GM21423 (cell line): ENCODE measurements around the gene C1orf122.
"Not testable (repeated sequence)": the region's sequence is repeated elsewhere in the genome, so short reads cannot be mapped to it uniquely, and the experiment has no call there.

Source experiments
- ATAC-seq: cut with Tn5 transposase; IDR thresholded peaks from one replicate; pipeline ENCODE4 v1.9.1; 2021; ENCODE audit warnings: mild to moderate bottlenecking, moderate library complexity; ENCODE audit not compliant: unreplicated experiment

C1orf122 gene

DNA sequence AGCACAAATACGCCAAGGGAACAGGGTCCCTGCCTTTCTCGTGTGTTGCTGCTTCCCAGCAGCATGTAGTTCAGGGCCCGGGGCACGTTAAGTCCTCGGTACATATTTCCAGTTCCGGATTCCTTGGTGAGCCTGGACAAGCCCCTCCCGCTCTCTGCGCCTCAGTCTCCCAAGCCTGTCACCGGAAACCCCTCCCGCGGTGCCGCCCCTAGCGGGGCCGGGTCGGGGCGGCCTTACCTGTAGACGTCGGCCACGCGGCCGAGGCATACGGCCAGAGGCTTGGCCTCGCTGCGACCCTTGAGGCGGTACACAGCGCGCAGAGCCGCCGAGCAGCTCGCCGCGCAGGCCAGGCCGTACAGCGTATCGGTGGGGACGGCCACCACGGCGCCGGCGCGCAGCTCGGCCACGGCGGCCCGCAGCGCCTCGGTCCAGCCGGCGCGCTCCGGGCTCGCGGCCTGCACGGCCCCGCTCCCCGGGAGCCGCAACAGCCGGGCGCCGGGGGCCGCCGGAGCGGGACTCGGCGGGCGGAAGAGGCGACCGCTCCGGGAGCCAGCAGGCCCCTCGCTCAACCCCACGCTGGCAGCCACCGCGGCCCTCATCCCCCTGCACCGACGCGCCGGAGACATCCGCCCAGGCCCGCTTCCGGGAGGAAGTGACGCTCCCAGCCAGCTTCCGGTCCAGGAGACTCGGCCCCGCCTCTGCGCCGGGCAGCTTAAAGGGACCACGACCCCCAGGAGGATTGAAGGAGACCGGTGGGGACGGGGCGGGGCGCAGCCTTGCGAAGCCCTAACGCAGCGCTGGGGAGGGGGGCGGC lies at the start of gene C1orf122, which contains the start of gene YRDC:
TSS of gene C1orf122 (plus strand) at position 236 of the 814 bp plus-strand sequence. CDS start 615 bp downstream, outside the sequence.
TSS of gene YRDC (minus strand) at position 654 of the 814 bp plus-strand sequence. CDS start at position 626, 28 bp downstream.
- ATAC-seq = peak; percentile 89

DNA sequence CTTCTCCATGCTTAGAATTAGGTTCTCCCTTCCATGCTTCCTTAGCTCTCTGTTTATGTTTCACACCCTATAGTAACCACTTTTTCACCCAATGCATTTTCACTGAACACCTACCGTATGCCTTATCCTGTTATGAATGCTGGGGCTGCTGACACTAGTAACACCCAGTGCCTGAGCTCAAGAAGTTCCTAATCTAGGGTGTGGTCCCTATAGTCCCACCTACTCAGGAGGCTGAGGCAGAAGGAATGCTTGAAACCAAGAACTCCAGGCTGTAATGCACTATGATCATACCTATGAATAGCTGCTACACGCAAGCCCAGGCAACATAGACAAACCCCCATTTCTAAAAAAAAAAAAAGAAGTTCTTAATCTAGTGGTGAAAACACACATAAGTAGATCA lies 48.1 kb upstream of the C1orf122 start:
- no peak for ATAC-seq

DNA sequence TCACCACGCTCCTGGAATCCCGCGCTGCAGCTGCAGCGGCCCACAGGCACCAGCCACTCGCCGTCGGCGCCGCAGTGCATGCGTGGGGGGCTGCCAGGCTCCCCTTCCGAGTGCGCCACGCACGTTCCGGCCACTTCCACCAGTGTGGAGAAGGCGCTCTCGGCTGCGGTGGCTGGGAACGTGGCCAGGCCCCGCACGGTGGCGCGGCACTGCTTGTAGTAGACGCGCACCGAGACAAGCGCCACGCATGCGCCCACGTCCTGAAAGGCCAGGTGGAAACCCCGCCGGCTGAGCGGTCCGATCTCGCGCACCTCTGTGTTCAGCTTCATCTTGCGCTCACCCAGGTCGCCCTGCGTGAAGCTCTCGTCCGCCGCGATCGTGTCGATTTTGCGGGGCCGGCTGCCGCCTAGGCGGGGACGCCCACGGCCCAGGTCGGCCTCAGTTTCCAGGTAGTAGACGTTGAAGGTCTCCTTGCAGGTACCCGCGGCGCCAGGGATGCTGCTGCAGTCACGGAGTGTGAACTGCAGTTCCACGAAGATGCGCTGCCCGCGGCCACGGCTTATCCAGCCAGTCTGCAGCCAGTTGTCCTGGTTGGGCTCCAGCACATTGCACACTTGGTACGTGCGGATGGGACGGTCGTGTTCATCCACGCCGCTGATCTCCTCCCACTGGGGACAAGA lies 46.0 kb upstream of the C1orf122 start:
- no peak for ATAC-seq

DNA sequence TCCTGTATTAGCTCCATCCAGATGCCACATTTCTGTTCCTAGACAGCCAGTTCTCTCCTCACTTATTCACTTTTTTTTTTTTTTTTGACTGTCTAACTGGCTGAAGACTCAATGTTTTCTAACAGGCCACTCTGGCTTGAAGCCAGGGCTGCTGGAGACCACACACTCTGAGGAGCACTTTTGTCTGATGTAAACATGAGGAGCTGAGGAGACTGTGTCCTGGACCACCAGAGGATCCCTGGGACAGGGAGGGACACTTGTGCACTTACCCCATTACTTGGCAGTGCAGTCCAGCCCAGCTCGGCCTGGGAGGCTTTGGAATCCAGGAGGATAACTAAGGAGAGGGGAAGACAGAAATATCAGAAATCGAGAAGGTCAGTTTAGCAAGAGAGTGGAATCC lies 45.1 kb upstream of the C1orf122 start:
- no peak for ATAC-seq

DNA sequence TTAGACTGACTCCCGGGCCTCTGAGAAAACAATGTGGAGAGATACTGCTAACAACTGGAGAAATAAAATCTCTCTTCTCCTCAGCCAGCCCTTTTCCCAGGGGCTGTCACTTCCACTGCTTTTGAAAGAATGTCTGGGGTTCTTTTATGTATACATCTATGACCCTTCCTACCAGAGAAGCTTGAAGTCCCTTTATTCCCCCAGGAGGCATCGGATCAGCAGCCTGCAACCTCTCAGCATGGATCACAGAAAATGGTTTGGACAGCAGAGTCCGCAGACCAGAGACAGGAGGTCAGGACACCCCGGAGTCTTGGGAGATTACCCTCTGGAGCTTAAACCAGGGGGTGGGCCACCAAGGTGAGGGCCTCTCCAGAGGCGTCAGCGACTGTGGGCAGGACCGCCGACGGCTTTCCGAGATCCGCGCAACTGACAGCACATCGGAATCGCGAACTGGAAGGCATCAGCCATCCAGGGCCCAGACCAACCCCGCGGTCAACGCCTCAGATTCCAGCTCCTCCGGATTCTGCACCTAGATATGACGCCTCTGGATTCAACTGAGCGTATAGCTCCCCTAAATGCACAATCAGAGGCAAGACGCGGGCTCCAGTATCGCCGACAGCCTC lies 43.7 kb upstream of the C1orf122 start:
- no peak for ATAC-seq

DNA sequence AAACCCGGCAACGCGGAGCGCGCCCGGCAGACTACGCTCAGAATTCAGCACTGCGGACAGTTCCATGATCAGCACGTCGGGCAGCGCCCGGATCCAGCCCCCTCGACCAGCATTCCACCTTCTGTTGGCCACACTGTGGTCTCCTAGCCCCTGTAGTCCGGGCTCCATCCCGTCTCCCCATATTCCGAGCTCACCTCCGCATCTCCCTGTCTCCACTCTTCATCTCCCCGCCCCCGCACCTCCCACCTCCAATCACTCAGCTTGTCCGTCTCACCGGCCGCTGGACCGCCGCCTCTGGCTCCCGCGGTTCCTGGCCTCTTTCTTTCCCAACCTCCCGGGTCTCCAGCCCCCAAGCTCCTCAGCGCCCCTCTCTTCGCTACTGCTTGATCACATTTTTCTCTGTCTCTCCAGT lies 43.2 kb upstream of the C1orf122 start:
- ATAC-seq = no peak

DNA sequence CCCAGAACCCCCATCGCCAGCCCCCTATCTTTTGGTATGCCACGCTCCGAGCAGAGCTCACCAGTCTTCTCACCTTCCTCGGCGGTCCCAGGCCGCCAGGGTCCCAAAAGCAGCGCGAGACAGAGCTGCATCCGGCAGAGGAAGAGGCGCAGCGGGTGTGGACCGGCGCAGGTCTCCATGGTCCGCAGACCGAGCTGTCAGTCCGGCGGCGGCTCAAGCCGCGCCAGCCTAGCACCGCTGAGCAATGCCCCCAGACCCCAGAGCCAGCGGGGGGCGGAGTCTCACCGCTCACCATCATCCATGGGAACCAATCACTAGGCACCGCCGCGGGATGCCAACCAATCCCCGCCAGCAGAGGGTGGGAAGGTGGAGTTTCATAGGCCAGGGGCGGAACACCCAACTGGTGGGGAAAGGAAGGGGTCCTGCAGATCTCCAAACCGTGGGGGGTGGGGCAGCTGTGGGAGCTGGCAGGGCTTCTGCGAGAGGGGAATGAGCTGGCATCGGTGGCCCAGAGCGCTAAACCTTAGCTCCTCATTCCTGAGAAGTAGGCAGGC lies 42.6 kb upstream of the C1orf122 start, which contains the start of gene EPHA10:
TSS of gene EPHA10 (minus strand) at position 233 of the 554 bp plus-strand sequence. CDS start at position 179, 54 bp downstream.
- no peak for ATAC-seq

DNA sequence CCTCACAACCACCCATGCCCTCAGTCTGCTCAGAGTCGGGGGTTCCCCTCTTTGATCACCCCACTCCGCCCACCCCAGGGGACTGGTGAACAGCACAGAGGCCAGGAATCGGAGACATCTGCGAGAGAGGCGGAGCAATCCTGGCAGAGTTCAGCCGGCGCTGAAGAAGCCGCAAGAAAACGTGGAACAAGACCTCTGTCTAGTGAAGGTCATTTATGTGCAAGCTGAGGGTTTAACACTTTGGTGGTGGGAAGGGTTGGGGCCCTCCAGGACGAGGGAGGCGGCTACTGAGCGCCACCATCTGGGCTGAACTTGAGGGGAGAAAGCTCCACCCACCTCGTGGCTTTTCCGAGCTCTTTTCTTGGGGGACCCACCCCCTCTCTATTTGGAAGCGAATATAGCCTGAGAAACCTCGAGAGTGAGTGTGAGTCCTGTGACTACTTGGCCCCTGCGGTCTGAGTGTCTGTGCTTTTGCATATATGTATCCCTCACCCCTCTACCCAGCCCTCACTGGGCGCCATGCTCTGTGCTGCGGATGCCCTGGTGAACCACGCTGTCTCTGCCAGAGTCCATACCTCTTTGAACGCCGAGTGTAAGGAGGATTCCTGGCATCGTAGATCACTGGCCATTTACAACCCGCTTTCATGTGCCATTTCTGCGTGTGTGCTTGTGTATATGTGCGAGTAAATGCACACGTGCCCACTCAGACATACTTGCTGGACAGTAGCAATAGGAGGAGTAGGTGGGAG lies 41.5 kb upstream of the C1orf122 start:
- no peak for ATAC-seq

DNA sequence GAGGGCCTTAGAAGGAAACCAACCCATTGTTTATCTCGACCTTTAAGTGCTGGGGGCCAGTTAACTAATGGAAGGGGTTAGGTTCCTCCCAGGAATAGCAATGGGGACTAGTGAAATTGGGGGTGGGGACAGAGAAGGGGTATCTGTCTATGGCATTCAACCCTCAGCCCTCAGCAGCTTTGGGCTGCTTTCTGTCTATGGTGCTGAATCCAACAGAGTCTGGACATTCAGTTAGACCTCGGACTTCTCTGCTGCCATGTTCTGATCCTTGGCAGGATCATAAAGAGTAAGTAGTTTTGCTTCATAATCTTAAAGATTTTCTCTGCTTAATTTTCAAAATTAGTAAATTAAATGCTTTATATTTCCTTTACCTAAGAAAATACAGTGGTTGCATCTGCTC lies 40.1 kb upstream of the C1orf122 start:
- ATAC-seq = no peak

DNA sequence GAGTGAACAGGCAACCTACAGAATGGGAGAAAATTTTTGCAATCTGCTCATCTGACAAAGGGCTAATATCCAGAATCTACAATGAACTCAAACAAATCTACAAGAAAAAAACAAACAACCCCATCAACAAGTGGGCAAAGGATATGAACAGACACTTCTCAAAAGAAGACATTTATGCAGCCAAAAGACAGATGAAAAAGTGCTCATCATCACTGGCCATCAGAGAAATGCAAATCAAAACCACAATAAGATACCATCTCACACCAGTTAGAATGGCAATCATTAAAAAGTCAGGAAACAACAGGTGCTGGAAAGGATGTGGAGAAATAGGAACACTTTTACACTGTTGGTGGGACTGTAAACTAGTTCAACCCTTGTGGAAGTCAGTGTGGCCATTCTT lies 36.1 kb upstream of the C1orf122 start:
- ATAC-seq = not testable (repeated sequence)

DNA sequence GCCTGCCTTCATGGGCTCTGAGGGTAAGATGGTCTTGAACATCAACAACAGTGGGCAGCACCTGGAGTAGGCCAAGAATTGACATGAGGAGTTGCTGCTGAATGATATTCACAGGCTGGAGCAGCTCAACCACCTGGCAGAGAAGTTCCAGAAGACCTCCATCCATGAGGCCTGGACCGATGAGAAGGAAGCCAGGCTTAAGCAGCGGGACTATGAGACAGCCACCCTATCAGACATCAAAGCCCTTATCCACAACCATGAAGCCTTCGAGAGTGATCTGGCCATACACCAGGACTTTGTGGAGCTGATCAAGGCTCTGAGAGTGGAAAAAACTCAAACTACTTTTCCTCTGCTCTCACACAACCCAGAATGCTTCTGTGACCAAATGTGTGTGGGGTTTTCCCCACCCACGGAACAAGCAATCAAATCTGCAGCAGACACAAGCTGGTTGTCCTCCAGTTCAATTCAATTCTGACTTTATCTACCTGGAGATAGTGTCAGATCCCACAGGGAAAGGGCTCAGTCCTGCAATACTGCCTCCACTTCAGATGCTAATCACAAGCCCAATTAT lies 30.6 kb upstream of the C1orf122 start:
- ATAC-seq = no peak

DNA sequence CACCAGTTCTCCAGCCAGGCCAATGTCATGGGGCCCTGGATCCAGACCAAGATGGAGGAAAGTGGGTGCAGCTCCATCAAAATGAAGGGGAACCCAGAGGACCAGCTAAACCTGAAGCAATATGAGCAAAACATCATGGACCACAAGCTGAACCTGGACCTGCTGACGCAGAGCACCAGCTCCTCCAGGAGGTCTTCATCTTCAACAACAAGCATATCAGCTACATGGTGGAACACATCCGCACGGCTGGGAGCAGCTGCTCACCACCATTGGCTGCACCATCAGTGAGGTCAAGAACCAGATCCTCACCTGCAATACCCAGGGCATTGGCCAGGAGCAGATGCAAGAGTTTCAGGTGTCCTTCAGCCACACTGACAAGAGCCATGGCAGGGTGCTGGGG lies 28.9 kb upstream of the C1orf122 start:
- ATAC-seq = no peak

DNA sequence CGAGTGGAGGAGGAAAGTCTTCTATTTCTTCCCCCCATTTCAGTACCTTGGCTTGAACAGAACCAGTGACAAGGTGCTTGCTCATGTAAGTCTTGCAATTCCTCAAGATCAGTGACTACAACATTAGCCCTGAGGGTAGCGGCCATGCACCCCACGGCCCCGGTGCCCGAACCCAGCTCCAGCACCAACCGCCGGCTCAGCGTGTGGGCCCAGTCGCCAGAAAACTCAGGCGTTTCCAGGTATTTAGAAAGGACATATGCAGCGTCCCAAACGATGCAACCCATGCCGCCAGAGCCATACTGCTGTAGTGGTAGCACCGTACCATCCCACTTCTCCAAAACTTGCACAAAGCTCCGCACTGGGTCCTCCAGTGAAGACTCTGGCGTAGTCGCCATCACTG lies 25.1 kb upstream of the C1orf122 start:
- no peak for ATAC-seq

DNA sequence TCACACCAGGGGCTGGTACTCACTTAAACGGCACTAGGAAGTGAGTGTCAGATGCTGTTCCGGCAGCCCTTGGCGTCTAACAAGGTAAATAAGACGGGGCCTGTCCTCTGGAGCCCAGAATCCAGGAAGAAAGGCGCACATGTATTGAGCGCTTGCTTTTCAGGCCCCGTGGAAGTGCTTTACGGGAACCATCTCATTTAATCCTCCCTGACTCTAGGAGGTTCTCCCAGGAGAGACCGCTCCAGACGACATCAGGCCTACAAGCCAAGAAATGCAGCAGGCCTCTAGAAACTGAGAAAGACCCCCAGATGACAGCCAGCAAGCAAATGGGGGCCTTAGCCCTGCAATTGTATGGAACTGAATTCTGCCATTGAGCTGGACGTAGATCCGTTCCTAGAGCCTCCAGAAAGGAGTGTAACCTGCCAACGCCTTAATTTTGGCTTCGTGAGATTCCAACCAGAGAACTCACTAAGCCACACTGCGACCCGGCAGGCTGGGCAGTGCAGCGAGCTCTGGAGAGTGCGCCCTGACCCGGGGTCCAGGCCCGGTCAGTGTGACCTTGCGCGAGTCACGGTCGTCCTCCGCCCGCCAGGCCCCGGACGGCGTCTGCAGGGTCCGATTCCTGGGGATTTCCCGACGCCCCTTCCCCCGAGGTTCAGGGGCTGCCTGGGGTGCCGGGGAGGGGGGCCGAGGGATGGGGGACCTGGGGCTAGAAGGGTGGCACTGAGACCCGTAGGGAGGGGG lies 14.5 kb upstream of the C1orf122 start:
- no peak for ATAC-seq

DNA sequence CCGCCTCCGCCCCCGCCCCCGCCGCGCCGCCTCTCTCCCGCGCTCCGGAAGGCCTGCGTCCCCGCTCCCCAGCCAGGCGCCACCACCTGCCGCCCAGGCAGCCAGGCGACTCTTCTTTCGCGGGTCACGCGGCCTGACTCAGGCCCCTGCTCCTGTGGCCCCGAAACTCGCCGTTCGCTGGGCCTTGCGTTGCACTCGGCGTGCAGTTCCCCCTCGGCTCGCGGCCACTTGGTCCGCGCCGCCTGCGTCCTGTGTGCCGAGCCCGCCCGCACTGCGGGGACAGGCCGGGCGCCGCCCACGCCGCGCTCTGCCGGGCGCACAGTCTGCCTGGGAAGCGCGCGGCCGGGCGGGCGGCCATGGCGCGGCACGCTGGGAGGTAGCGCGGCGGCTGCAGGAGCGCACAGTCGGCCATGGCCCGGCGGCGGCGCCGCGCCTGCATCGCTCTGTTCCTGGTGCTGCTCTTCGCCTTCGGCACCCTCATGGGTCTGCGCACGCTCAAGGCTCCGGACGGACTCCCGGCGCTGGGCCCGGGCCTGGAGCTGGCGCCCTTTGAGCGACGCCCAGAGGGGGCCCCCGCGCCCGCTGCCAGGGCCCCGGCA lies 13.7 kb upstream of the C1orf122 start, which contains the start of gene MANEAL:
TSS of gene MANEAL (plus strand) at position 75 of the 599 bp plus-strand sequence. CDS start at position 411, 336 bp downstream.
- ATAC-seq = no peak

DNA sequence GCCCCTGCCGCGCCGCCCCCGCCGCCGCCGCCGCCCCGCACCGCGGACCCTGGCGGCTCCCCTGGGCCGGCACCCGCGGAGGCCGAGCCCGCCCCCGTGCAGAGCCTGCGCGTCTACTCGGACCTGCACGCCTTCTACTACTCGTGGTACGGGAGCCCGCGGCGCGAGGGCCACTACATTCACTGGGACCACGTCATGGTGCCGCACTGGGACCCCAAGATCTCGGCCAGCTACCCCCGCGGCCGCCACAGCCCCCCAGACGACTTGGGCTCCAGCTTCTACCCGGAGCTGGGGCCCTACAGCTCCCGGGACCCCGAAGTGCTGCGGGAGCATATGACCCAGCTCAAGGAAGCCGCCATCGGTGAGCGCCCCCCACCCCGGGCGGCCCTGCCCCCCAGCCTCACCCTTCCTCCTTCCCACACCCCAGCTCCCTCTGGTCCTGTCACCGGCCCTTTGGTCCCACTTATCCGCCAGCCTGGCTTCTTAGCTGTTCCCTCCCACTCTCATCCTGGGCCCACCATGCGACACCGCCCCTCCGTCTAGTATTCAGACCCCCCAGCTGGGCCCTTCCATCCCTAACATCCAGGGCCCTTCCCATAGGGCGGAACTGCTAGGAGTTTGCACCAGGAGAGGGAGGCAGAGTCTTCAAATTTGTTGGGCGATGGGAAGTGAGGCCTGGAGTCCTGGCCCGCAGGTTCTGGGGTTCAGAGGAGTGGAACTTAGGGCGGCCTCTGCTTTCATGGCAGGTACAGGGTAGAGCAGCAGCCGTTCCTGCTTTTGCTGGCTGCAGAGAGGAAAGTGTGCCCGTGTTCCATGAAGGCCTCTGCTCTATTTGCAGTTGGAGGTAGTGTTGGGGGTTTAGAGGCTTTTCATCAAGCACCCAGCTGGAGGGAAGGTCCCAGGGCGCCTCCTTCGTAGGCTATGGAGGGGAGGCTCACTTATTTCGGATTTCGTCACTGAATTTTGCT lies 12.9 kb upstream of the C1orf122 start:
- ATAC-seq = no peak

DNA sequence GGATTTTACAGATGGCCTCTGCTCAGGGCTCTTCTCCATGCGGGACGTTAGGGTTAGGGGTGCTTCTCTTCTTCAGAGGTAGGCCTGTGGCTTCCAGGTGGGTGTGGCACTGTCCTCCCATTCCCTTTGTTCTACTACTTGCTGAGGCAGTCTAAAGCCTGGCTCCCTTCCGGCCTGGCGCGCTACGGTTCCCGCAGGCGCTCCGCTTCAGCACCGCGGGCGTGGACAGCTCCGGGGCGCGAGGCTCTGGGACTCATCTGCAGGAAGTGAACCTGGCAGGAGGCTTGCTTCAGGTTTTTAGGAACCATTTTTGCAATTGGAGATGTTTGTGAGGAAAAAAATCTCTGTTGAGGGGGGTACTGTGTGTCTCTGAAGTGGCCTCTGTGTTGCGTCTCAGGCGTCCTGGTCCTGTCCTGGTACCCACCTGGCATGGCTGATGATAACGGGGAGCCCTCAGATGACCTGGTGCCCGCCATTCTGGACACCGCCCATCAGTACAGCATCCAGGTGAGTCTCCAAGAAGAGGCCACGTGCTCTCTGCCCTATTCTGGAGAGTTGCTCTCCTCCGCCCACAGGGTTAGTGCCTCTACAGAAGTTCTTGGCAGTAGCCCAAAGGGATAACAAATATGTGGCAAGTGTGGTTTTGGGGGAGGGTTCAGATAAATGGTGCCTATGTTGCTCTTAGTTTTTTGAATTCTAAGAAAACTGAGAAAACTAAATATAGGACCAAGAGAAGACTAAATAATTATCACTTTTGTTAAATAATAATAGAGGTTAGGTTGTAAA lies 12.1 kb upstream of the C1orf122 start:
- ATAC-seq = no peak
